Measurements from ENCODE around the gene FOXI1. TPM values are rescaled to one million over a fixed set of nuclear protein-coding genes. Genes with fewer than 3 reads are reported as not detected.

The FOXI1 gene
- total RNA-seq, 1 donor = not detected

DNA sequence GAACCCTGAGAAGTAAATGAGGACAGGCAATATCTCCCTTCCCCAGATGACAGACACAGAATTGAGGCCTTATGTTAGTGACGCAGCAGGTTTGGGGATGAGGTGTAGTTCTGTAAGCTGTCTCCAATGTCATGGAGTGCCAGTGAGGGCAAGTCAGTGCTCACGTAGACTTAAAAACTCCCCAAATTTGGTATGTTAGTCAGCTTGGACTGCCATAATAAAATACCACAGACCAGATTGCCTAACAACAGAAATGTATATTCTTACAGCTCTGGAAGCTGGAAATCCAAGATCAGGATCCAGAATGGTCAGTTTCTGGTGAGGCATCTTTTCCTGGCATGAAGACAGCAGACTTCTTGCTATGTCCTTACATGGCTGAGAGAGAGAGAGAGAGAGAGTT, 14.9 kb downstream of the FOXI1 start:
- TF ChIP-seq, protein P1, sequence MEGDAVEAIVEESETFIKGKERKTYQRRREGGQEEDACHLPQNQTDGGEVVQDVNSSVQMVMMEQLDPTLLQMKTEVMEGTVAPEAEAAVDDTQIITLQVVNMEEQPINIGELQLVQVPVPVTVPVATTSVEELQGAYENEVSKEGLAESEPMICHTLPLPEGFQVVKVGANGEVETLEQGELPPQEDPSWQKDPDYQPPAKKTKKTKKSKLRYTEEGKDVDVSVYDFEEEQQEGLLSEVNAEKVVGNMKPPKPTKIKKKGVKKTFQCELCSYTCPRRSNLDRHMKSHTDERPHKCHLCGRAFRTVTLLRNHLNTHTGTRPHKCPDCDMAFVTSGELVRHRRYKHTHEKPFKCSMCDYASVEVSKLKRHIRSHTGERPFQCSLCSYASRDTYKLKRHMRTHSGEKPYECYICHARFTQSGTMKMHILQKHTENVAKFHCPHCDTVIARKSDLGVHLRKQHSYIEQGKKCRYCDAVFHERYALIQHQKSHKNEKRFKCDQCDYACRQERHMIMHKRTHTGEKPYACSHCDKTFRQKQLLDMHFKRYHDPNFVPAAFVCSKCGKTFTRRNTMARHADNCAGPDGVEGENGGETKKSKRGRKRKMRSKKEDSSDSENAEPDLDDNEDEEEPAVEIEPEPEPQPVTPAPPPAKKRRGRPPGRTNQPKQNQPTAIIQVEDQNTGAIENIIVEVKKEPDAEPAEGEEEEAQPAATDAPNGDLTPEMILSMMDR (IDR thresholded peaks at IDR 0.05; ENCODE audit: insufficient read depth, low read length) = no peak
- peak; percentile 92 for DNase-seq (ENCODE audit: low read depth)
- H3K4me3 ChIP-seq (ENCODE audit: low read depth, low read length) = no peak overlapping the region

DNA sequence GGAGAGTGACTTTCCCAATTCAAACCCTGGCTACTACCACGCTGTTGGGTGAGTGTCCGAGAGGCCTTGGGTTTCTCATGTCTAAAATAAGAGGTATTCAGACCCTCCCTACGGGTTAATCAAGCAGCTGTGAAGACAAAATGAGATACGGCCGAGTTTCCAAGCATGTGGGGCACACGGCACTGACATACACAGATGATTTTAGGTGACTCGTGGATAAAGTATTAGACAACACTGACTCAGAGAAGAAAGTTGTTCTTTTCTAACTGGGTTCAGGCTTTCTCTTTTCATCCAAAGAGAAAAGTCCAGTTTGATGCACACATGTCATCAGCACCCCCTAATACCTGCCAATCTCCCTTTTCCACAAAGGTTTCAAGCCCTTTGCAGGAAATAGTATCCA, 15.6 kb downstream of the FOXI1 start:
- TF ChIP-seq, protein P1 (IDR thresholded peaks at IDR 0.05; ENCODE audit: insufficient read depth, low read length) = no peak
- peak; percentile 64 for DNase-seq (ENCODE audit: low read depth)
- no peak overlapping the region for H3K4me3 ChIP-seq (ENCODE audit: low read depth, low read length)

DNA sequence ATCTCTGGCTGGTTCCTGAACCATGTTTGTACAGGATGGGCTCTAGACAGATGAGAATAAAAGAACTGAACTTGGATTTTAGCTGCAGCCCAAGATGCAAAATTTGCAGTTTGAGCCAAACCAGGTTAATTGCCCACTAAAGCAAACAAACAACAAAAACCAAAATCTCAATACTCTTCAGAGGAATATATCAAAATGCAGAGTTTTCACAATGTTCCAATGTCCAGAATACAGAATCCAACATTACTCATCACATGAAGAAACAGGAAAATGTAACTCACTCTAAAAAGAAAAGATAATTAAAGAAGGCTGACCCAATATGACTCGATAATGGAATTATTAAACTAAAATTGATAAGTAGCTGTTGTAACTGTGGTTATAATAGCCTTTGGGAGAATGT, 20.4 kb downstream of the FOXI1 start:
- no peak for DNase-seq (ENCODE audit: low read depth)
- TF ChIP-seq, protein P1 (IDR thresholded peaks at IDR 0.05; ENCODE audit: insufficient read depth, low read length) = no peak
- H3K4me3 ChIP-seq (ENCODE audit: low read depth, low read length) = no peak overlapping the region

DNA sequence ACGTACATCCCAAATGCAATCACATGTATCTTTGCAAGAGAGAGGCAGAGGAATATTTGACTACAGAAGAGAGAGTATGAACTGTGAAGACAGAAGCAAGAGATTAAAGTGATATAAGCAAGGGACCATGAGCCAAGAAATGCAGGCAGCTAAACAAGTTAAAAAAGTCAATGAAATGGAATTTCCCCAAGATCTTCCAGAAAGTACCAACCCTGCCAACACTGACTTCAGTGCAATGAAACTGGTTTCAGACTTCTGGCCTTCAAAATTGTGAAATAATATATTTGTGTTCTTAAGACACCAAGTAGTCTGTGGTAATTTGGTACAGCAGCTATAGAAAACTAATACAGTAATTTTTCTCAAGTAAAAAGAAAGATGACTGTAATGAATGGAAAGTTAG, 20.9 kb downstream of the FOXI1 start:
- H3K4me3 ChIP-seq (ENCODE audit: low read depth, low read length) = no peak overlapping the region
- TF ChIP-seq, protein P1 (IDR thresholded peaks at IDR 0.05; ENCODE audit: insufficient read depth, low read length) = no peak
- peak; percentile 15 for DNase-seq (ENCODE audit: low read depth)

DNA sequence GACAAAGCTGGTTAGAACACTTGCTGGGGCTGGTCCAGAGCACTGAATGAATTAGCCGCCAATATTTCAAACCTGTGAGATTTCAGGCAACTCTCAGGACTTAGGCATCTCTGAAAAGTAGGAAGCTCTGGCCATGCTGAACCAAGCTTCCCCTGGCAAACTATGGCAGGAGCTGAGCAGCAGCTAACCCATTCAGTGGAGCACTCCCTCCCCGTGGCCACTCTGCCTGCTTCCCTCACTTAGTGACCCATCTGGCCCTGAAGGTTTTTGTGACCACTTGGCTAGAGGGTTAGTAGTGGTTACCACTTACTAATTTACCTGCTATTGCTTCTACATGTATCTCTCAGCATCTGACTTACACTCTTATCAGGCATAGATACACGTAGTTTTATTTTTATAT, 25.5 kb downstream of the FOXI1 start:
- TF ChIP-seq, protein P1 (IDR thresholded peaks at IDR 0.05; ENCODE audit: insufficient read depth, low read length) = no peak
- H3K4me3 ChIP-seq (ENCODE audit: low read depth, low read length) = no peak overlapping the region
- DNase-seq (ENCODE audit: low read depth) = no peak

DNA sequence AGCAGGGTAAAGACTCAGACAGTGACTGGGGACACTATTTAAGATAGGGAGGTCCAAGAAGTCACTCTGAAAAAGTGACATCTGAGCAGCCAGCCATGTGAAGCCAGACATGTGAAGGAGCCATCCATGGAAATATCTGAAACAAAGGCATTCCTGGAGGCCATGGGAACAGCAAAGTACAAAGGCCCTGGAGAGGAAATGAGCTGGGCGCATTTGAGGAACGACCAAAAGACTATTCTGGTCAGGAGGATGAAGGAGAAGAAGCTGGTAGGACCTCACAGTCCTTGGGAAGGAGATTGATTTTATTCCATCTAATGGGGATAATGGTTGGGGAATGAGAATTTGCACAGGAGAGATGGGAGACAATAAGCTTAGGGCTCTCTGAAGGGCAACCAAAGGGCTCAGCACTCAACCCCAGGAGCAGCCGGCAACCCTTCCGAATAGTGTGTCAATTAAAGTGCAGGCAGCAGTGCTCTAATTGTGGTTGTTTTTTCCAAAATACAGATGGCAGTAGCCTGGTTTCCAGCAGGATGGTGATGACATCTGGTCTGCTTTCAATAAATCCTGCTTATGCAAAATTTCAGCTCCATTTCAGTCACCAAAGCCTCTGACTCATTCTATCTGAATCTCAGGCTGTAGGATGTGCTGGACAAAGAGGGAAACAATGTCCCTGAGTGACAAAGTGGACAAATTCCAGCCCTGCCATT, 26.7 kb downstream of the FOXI1 start:
- DNase-seq (ENCODE audit: low read depth) = peak; percentile 61
- TF ChIP-seq, protein P1 (IDR thresholded peaks at IDR 0.05; ENCODE audit: insufficient read depth, low read length) = no peak

DNA sequence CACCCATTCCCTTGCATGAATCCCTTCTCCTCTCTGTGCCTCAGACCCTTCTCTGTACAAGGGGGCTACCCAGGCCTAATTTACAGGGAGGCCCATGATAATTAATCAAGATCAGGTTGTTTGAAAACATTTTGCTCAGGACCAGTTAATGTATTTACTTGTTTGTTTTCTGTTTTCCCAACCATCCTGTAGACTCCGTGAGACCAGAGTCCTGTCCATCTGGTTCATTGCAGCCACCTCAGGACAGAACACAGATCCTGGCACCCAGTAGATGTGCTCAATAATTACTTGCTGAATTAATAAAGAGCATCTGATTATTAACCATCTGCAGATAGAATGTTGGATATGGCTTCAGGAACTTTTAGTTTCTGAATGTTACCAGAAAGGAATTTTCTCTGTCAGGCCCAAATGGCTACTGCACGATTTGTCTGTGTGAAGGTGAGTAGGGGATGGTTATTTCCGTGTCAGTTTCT, 27.3 kb downstream of the FOXI1 start:
- H3K4me3 ChIP-seq (ENCODE audit: low read depth, low read length) = no peak overlapping the region
- TF ChIP-seq, protein P1 (IDR thresholded peaks at IDR 0.05; ENCODE audit: insufficient read depth, low read length) = no peak
- DNase-seq (ENCODE audit: low read depth) = no peak

More for the DNA sequence above, 26.7 kb downstream of the FOXI1 start:
- no peak overlapping the region for H3K4me3 ChIP-seq (ENCODE audit: low read depth, low read length)

Data from fibroblast of the aortic adventitia (primary cell).